Measurements from ENCODE around the gene GAB3.
"Not testable (repeated sequence)": the region's sequence is repeated elsewhere in the genome, so short reads cannot be mapped to it uniquely, and the experiment has no call there.

Gene GAB3

DNA sequence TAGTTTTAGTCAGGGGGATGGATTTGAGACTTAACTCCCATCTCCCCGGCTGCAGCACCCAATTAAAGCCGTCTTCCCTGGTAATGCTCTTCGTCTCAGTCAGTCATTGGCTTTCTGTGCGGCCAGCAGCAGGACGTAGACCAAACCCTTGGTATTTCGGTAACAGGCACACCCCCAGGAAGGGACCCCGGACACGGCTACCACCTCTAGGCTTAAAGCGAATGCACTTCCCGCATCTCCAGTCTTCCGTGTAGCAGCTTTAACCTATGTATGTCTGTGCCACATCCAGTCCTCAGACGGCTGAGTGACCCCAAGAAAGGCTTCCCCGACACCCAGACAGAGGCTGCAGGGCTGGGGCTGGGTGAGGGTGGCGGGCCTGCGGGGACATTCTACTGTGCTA lies 96.0 kb downstream of the GAB3 start:
- DNase-seq = no peak

DNA sequence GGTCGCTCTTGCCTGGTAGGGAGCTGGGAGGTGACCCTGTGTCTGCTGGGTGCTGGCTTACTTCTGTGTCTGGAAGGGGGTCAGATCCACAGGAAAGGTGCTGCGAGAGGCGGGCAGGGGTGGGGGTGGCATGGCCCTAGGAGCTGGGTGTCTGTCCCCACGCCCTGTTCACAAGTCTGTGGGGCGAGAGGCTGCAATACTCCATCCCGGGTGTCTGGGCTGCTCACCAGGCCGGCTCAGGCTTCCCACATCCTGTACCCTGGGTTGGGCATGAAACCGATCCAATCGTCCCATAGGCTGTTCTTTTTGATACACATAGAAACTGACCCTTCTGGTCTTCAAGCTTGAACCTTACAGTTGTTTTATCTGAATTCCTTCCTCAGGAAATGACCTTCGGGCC lies 96.5 kb downstream of the GAB3 start:
- DNase-seq = no peak

DNA sequence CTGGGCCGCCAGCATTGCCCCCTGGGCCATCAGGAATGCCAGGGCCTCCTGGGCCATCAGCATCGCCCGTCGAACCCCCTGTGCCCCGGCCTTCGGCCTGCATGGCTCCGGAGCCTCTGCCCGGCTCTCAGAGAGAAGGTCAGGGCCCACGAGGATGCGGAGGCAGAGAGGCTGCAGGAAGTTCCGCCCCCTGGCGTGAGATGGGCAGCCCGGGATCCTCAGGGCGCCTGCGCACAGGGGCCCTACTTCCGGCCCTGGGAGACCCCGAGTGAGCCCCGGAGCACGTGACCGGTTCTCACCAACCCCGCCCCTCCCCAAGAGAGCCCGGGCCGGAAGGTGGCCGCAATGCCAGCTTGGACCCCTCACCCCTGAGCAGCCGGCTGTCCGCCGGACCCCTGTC lies 97.5 kb downstream of the GAB3 start, which contains the start of gene CTAG2:
CTAG2 (minus strand) TSS at position 167 of the 400 bp plus-strand sequence; CDS start at position 103, 64 bp downstream.
- not testable (repeated sequence) for DNase-seq

DNA sequence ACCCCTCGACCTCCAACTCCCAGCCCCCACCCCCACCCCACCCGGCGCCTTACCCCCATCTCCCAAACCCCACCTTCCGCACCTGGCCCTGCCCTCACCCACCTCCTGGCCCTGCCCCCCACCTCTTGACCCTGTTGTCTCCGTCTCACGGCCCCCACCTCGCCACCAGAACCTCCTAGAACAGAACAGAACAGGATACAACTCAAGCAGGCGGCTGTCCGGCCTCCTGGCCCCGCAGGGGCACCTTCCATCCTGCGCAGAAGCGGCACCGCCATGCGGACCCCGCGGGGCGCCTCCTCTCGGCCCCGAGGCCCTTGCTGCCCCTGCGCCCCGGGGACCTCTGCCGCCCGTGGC lies 97.9 kb downstream of the GAB3 start:
- DNase-seq = no peak

DNA sequence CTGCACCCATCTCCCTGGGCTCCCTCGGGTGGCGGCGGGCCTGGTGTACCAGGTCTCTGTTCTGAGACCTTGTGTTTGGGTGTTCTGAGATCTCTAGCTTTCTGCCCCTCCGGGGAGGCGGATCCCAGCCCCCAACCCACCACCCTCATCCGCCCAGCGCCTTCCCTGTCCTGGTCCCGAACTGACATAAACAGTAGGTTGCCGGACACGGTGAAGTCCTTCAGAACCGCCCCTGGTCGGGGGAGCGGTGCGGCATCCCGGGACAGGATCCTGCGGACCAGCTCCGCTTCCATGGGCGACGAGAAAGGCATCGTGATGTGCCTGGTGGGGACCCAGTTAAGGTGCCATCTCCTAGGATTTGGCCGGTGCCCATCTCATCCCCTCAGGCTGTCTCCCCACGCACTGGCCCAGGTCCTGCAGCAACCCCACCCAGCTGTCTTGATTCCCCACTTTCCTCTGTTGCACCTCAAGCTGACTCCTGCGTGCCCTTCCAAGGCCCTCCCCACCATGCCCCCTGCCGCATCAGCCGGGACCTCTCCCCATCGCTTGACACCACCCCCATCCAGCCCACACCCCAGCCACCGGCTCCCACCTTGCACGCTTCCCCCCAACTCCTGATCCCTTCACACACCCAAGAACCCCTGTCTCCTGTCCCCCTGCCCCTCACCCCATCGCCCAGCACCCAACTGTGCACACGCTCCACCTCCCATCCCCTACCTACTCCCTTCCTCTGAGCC lies 98.4 kb downstream of the GAB3 start:
- no peak for DNase-seq

DNA sequence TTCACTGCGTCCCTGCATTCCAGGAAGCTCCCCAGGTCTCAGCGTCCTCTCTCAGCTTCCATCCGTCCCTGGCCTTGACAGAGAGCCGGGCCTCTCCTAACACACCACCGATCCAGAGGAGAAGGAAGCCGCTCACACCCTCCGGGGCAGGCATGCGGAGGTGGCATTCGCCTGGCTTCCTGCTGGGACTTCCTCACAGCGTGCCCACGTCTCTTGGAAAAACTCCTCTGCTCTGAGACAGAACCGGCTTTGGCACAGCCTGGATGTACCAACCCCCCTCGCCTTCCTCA lies 100.7 kb downstream of the GAB3 start:
- no peak for DNase-seq

DNA sequence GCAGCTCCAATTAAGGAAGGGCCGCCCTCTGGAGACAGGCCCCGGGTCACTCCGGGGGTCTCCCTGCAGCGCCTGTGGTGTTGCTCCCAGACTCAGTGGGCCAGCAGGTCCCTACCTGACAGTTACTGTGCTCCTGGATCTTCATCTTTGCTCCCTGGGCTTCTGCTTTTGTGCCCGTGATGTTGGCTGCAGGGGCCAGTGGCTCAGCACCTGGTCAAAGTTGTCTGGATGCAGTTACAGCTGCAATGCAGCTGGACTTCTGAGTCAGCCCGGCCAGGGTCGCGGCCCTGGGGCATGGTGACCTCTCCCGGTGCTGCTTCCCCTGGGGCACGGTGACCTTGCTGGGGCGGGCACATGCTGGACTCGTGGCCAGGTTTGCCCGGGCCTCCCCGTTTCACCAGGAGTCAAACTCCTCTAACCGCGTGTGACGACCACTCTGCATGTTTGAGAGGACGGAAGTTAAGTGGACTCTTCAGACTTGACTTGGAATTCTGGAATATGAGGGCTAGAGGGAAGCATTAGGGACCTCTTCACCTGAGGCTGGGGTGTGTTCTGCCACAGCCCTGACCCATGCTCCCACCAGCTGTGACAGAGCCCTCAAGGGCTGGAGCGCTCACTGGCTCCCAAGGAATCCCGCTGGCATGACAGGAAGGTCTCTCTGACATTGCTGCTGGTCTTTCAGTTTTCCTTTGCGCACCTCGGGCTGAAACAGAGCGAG lies 101.2 kb downstream of the GAB3 start:
- no peak for DNase-seq

DNA sequence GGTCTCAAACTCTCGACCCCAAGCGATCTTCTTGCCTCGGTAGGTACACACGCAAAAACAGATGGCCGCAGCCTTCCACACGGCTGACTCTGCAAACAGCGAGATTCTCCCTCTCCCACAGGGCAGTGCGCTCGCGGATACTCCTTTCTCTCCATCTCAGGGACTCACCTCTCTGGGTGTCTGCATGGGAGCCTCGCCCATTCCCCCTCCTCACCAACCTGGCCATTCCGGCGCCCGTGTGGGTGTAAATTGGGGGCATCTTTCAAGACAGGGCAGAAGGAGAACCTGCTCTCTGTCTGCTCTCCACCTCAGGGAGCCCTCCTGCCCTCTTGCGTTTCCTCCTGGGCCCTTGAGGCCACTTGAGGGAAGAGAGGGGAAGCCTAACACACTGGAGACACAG lies 101.9 kb downstream of the GAB3 start:
- no peak for DNase-seq

DNA sequence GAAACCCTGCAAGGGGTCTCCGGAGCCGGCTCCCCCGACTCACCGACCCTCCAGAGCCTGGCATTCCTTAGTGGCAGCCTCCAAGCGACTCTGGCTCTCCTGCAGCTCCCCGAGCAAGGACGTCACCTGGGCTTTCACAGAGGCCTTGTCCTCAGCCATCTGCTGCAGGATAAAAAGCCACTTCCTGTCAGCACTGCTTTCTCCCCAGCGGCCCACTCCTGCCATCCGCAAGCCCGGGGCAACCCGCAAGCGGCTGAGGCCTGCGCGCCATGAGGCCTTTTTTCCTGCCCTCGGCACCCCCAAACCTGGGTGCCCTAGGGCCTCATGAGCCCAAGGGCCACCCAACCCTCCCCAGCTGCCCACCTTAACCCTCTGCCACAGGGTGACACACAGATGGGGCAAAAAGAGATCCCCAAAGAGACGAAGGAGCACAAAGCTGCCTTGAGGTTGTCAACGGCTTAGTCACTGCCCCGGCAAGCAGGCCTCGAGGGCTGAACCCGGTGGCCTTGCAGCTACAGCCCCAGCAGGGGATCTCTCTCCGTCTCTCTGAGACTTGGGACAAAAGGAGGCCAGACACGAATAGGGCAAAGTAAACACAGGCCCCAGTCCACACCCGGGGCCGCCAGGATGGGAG lies 105.0 kb downstream of the GAB3 start:
- DNase-seq = not testable (repeated sequence)

DNA sequence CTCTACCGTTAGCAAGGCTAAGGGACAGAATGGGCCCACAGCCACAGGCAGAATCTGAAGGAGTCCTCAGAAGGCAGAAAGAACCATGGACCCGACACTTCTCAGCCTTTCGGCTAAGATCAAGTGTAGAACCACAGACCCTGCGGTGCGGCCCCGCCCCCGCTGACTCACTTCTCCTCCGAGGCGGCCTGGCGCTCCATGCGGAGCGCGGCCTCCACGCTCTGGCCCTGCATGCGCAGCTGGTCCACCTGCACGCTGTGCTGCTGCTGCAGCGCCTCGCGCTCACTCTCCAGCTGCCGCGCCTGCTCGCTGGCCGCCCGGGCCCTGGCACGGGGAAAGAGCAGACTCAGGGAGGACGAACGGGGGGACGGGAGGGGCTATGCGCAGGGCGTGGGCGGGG lies 107.2 kb downstream of the GAB3 start:
- not testable (repeated sequence) for DNase-seq

DNA sequence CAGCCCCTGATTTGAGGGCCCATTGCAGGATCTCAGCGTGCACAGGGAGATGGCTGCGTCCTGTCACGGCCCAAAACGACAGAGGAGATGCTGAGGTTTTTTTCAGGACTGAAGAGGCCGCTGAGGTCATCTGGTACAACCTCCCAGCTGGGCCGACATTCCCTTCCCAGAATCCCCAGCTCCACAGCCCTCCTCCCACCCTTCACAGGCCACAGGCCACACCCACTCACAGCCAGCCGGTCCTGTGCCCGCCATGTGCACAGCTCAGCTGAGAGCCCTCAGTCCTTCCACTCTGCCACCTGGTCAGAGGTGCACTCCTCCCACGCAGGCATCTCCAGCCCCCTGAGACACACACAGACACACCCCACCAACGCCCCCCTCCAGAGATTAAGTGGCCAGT lies 109.1 kb downstream of the GAB3 start:
- DNase-seq = not testable (repeated sequence)

DNA sequence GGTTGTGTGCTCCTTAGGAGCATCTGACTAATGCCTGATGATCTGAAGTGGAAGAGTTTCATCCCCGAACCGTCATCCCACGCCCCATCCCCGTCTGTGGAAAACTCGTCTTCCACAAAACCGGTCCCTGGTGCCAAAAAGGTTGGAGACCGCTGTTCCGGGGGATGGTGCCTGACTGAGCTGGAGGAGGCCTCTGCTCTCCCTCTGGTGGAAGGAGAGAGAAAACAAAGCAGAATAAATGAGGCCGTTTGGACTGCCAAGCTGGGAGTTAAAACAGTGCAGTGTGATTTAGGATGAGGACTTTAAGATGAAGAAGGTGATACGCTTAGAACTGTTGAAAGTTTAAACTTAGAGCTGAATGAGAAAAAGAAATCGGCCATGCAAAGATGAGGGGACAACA lies 117.2 kb downstream of the GAB3 start:
- DNase-seq = not testable (repeated sequence)

DNA sequence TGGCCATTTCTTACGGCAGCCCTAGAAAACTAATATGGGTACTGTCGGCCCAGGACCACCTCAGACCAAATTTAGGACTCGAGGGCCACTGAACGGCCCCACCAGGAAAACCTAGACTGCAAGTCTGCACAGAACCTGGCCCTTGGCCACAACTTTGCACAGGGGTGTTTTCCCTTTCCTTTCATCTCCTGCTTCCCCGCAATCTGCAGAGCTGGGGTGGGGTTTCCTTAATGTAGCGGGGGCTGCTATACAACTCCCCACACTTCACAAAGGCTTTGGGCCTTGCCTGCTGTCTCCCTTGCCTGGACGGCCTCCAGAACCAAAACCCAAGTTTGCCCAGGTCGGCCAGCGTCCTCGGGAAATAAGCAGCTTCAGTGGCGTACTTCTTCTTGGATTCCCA lies 119.9 kb downstream of the GAB3 start:
- not testable (repeated sequence) for DNase-seq

DNA sequence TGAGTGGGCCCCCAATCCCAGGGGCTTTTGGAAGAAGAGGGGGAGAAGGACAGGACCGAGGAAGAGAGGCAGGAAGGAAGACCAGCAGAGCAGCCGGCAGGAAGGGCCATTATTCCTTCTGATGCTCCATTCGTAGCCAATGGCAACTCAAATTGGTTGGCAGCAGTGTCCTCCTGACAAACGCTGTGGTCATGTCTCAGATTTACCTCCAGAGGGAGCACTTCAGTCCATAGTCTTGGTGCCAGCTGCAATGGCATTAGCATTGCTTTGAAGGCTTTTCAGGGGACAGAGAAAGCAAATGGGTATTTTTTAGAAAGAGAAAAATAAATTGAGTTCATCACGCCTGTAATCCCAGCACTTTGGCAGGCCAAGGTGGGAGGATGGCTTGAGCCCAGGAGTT lies 121.9 kb downstream of the GAB3 start:
- not testable (repeated sequence) for DNase-seq

All from activated CD4-positive, CD25-positive, alpha-beta regulatory T cell treated with anti-CD3 and anti-CD28 coated beads, Interleukin-2, amount 50 U/mL, for 72 hours (primary cell).